Germinal center (tissue), 1 donor: ENCODE measurements around the gene KCNC1.

Experiments
- DNase-seq: peaks from one replicate; pipeline ENCODE4 v3.0.0; 2012; ENCODE audit warnings: mixed read lengths, low spot score

Gene KCNC1

GRCh38 chr11:17793642-17794170 lies 59.1 kb downstream of the KCNC1 start:
- no peak for DNase-seq

DNA sequence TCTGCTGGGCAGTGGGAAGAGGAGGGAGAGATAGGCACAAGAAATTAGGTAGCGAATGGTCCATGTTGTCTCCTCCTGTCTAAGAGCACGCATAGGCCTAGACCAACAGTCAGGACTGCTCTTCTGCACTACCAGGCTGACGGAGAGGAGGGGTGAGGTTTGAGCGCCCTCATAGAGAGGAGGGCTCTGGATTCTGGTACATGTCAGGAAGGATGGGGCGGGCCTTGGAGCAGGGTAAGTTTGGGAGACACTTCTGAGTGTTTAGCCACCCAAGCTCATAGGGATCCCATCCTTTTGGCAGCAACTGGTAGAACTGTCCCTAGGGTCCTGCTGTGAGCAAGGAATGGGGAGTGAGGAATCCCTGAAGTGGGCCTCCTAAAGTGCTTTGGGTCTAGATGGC lies 60.4 kb downstream of the KCNC1 start:
- DNase-seq: no peak

DNA sequence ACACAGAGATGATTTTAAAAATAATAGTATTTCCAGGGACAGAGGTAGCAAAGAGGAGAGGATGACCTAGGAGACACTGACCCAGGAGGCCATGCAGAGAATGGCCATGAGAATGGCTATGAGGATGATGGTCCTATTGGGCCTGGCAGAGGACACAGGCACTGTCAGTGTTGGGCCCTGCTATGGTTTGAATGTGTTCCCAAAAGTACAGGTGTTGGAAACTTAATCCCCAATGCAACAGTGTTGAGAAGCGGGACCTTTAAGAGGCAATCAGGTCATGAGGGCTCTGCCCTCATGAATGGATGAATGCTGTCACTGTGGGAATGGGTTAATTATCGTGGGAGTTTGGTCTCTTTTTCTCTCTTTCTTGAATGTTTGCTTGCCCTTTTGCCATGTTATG lies 61.6 kb downstream of the KCNC1 start:
- no peak for DNase-seq

GRCh38 chr11:17798253-17798652 lies 63.7 kb downstream of the KCNC1 start:
- DNase-seq: no peak

- no peak for DNase-seq
Measured at GRCh38 chr11:17798716-17799115, 64.1 kb downstream of the KCNC1 start.

GRCh38 chr11:17799147-17799546 lies 64.6 kb downstream of the KCNC1 start:
- DNase-seq: no peak

GRCh38 chr11:17801166-17801565 lies 66.6 kb downstream of the KCNC1 start:
- DNase-seq: no peak

DNA sequence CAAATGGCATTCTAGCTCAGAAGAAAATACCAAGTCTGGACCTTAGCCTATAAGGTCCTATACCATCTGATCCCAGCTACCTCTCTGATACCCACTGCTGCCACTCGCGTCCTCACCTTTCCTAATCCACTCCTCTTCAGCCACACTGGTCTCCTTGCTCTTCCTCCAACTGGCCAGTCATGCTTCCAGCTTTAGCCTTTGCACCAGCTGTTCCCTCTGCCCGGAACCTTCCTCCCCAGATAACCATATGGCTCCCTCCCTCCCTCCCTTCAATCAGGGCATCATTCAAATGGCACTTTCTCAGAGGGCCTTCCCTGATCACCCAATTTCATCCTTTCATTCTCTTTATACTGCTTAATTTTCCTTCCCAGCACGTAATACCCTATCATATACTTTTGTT lies 67.9 kb downstream of the KCNC1 start:
- no peak for DNase-seq

DNA sequence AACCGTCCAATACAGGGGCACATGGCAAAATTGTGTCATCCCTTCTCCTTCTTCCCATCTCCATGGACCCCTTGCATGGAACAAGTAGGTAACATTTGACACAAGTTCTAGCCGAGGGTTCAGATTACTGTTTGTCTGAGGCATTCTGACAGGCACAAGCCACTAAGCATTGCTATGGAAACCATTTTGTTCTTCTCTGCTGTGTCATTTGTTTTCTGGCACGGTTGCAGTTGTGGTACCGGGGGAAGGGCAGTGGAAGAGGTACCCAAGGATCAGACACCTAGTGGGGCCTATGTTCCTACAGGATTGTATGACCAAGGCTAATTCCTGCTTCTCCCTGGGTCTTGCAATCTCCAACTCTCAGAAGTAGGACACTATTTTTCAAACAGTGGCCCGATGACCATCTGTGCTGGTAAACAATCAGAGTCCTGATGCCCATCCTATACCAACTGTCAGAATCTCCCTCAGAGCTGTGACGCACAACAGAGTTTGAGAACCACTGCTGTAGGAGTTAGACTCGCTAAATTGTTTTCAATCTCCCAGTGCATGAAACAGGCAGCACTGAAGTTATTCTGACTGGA lies 69.3 kb downstream of the KCNC1 start:
- no peak for DNase-seq

DNA sequence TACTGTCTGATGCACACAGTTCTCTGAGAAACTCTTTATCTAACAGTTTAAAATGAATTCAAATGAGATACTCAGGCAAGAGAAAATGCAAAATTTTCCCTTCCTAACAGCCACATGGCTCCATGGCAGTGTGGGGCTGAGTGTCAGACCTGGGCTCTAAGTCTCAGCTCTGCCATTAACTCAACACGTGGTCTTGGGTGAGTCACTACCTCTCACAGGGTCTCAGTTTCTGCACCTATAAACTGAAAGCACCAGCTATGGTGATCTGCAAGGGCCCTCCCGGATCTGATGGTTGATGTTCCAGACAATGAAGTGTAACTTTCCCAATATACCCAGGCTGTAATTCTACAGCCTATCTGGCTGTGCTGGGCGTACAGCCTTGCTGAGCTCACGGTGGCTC lies 70.5 kb downstream of the KCNC1 start:
- DNase-seq: no peak

DNA sequence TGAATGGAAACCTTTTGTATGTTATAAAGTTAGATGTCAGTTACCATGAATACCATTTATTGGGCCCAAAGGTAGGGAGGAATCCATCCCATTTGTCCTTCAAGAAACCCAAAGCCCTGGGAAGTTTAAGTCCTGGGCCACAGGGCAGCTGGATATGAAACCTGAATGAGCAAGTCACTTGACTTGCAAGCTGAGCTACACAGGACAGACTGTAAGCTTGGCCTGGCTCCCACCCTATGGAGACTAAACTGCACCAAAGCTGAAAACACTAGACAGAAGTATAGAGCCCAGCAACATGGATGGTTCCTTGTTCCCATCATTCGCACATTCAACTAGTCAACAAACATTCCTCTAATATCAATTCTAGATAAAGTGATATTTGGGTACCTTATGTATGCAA lies 71.3 kb downstream of the KCNC1 start:
- no peak for DNase-seq

GRCh38 chr11:17807034-17807433 lies 72.5 kb downstream of the KCNC1 start:
- DNase-seq: no peak

DNA sequence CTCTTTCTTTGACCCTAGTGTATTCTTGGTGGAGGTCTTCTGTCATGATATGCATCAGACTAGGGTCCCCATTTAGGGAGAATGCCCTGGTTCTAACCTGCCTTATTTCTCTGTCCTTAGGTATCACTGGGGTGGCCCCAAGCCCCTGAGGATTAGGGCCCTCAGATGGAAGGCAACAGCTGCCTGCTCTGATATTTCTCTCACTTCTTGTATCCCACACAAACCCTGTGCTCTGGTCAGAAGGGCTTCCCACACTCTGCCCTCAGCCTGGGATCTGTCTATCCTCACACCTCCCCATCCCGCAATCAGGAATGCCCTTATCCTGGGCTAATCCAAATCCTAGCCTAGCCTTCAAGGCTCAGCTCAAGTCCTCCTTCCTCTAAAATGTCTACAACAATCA lies 75.5 kb downstream of the KCNC1 start:
- DNase-seq: no peak

DNA sequence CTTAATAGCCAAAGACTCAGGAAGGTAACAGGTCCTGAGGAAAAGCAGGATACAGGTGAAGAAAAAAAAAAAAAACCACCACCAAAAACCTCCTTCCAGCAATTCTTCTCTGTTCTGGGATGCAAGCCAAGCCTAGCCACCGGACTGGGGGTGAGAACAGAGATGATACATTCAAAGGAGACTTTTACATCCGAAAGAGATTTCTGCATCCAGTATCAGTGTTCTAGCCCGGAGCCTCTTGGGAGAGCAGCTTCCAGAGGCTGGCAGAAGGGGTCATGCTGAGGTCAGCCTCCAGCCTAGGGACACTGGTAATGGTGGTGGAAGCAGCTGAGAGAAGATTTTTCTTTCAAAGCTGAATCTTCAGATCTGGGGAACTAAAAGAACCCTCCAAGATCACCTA lies 76.2 kb downstream of the KCNC1 start:
- DNase-seq: no peak

GRCh38 chr11:17811352-17811751 lies 76.8 kb downstream of the KCNC1 start:
- no peak for DNase-seq

DNA sequence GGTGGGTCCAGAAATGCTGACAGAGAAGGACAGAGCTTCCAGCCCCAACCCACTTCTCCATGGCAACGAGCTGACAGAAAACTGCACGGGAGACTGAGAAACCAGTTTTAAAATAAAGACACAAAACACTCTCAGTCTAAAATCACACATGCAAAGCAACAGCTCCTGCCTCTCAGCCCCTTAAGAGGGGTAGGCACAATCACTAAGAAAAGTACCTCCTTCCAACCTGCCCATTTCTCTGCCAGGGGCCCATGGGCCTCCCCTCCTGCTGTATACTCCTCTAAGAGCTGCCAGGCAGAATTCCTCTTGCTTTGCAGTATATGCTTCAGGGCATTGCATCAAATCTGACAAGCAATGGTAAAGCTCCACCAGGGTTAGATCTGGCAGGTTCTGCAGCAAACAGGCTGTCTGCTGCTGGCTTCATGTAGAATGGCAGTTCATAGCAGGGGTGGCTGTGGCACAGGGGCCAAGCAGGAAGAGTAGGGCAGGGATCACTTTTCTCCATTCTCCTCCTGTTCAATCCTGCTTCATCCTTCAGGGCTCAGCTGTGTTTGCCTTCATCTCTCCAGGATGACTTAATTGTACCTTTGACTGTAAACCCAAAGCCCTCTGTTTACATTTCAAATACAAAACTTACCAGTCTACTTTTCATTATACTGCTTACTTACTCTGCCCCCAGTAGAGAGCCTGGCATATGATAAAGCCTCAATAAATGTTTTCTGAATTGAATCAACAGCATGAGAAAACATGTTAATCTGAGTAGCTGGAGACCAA lies 77.7 kb downstream of the KCNC1 start:
- DNase-seq: no peak

DNA sequence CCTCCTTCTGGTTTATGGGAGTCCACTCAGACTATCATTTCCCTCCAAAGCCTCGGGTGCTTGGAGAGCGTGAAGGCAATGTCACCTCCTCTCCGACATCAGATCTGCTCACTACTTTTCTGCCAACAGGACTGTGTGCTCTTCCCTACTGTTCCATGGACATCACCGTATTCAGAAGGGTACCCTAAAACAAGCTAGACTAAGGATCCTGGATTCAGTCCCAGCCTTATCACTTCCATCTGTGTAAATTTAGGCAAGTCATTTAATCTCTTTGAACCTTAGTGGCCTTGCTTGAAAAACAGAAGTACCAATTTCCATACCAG lies 78.2 kb downstream of the KCNC1 start:
- no peak for DNase-seq

- no peak for DNase-seq
Measured at GRCh38 chr11:17813391-17814059, 78.9 kb downstream of the KCNC1 start.

- DNase-seq: no peak
Measured at GRCh38 chr11:17814546-17814945, 80.0 kb downstream of the KCNC1 start.

DNA sequence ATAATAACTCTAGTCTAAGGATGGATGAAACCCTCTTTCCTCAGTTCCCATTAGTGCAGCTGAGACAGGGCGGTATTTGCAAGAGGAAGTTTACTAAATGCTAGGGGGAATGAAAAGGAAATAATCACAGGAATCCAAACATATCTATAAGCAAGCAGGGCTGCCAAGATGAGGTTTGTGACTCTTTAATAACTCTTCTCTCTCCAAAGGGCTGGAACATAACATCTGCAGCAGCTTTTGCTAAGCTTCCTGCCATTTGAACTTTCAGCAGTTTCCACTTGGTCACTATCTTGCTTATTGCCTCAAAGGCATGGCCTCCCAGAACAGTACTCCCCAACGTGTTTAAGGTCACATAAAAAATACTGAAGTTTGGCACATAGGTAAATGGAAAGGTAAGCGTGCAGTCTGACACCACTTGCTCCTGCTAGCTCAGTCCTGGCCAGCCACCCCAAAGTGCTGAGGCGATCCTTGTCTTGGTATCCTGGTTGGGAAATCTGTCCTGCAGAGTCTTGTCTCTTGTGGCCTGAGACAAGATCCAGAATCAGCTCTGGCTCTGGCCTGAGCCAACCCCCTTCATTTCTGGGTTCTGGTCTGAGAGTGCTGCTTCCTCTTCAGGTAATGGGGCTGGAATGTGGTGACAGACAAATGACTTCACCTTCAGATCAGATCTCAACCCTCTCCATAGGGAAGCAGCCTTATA lies 81.8 kb downstream of the KCNC1 start:
- no peak for DNase-seq

GRCh38 chr11:17821648-17822400 lies 87.2 kb downstream of the KCNC1 start:
- no peak for DNase-seq

GRCh38 chr11:17822401-17822781 lies 87.8 kb downstream of the KCNC1 start:
- no peak for DNase-seq
